SK-N-SH treated with all-trans-retinoic acid at 6 μM for 48 hours (cell line): ENCODE results near the gene PEAR1.
A peak's percentile ranks its signal among the peaks of the same experiment; 100 is the strongest.

Experiments
- ATAC-seq: fragments of 200-7000 bp; cut with Tn5 transposase; 3 replicates; pipeline ENCODE4 v1.9.1; 2020; ENCODE audit warnings: mild to moderate bottlenecking, moderate library complexity
- ARNTL ChIP-seq: fragments of 450-650 bp; formaldehyde crosslinking; IDR thresholded peaks from 2 replicates; pipeline ENCODE4 v1.5.0; 2020; ENCODE audit warnings: low read depth, mild to moderate bottlenecking, moderate library complexity, borderline replicate concordance
- BACH2 ChIP-seq: fragments of 250-450 bp; sonication (Bioruptor Pico); IDR thresholded peaks from 2 replicates; pipeline ENCODE4 v1.9.0; 2021; ENCODE audit warnings: mild to moderate bottlenecking, borderline replicate concordance
- CSDC2 ChIP-seq: fragments of 250-450 bp; sonication (Bioruptor Pico); IDR thresholded peaks from 2 replicates; pipeline ENCODE4 v1.5.0; 2020; ENCODE audit warnings: mild to moderate bottlenecking, moderate library complexity
- ESRRG ChIP-seq: fragments of 250-450 bp; sonication (Bioruptor Pico); IDR thresholded peaks from 2 replicates; pipeline ENCODE4 v1.6.1; 2021; ENCODE audit warnings: mild to moderate bottlenecking
- GLIS3 ChIP-seq: fragments of 250-450 bp; sonication (Bioruptor Pico); IDR thresholded peaks from 2 replicates; pipeline ENCODE4 v1.5.0; 2020; ENCODE audit warnings: mild to moderate bottlenecking, moderate library complexity
- ISL1 ChIP-seq: fragments of 250-450 bp; sonication (Bioruptor Pico); IDR thresholded peaks from 2 replicates; pipeline ENCODE4 v2.1.2; 2022; ENCODE audit warnings: mild to moderate bottlenecking, moderate library complexity
- OSR1 ChIP-seq: fragments of 250-450 bp; sonication (Bioruptor Pico); IDR thresholded peaks from 2 replicates; pipeline ENCODE4 v1.8.0; 2022; ENCODE audit warnings: moderate library complexity, mild to moderate bottlenecking, inconsistent platforms
- RARB ChIP-seq: fragments of 250-450 bp; sonication (Bioruptor Pico); IDR thresholded peaks from 2 replicates; pipeline ENCODE4 v1.8.0; 2021; ENCODE audit warnings: mild to moderate bottlenecking, moderate library complexity
- TCF4 ChIP-seq: fragments of 250-450 bp; sonication (Bioruptor Pico); IDR thresholded peaks from 2 replicates; pipeline ENCODE4 v1.8.0; 2021; ENCODE audit warnings: mild to moderate bottlenecking, moderate library complexity, borderline replicate concordance
- TOX ChIP-seq: fragments of 250-450 bp; sonication (Bioruptor Pico); IDR thresholded peaks from 2 replicates; pipeline ENCODE4 v1.8.0; 2021; ENCODE audit warnings: mild to moderate bottlenecking, moderate library complexity, borderline replicate concordance
- ZC3H10 ChIP-seq: fragments of 250-450 bp; sonication (Bioruptor Pico); IDR thresholded peaks from 2 replicates; pipeline ENCODE4 v1.5.1; 2021; ENCODE audit warnings: mild to moderate bottlenecking, moderate library complexity
- ZFP3 ChIP-seq: fragments of 250-450 bp; sonication (Bioruptor Pico); IDR thresholded peaks from 2 replicates; pipeline ENCODE4 v1.5.0; 2020; ENCODE audit warnings: mild to moderate bottlenecking, moderate library complexity
- ZFP30 ChIP-seq: fragments of 450-650 bp; formaldehyde crosslinking; IDR thresholded peaks from 2 replicates; pipeline ENCODE4 v1.5.0; 2022; ENCODE audit warnings: mild to moderate bottlenecking, moderate library complexity
- ZNF565 ChIP-seq: fragments of 450-650 bp; formaldehyde crosslinking; conservative IDR thresholded peaks from 2 replicates; pipeline ENCODE4 v1.5.0; 2020; ENCODE audit warnings: low read depth, mild to moderate bottlenecking, moderate library complexity
- ZNF70 ChIP-seq: fragments of 450-650 bp; formaldehyde crosslinking; IDR thresholded peaks from 2 replicates; pipeline ENCODE4 v1.5.0; 2020; ENCODE audit warnings: mild to moderate bottlenecking, moderate library complexity
- ZNF8 ChIP-seq: fragments of 450-650 bp; formaldehyde crosslinking; IDR thresholded peaks from 2 replicates; pipeline ENCODE4 v1.5.0; 2020; ENCODE audit warnings: mild to moderate bottlenecking, moderate library complexity
- TF ChIP-seq, protein P1 (sequence below): fragments of 250-450 bp; sonication (Bioruptor Pico); IDR thresholded peaks from 2 replicates; pipeline ENCODE4 v1.8.0; 2021; ENCODE audit warnings: low read depth, mild to moderate bottlenecking, moderate library complexity, borderline replicate concordance
- TF ChIP-seq, protein P2 (sequence below): fragments of 250-450 bp; sonication (Bioruptor Pico); IDR thresholded peaks from 2 replicates; pipeline ENCODE4 v1.8.0; 2020; ENCODE audit warnings: mild to moderate bottlenecking, moderate library complexity, borderline replicate concordance
- TF ChIP-seq, protein P3 (sequence below): fragments of 250-450 bp; sonication (Bioruptor Pico); IDR thresholded peaks from 2 replicates; pipeline ENCODE4 v1.5.1; 2021; ENCODE audit warnings: mild to moderate bottlenecking, moderate library complexity
- TF ChIP-seq, protein P4 (sequence below): fragments of 250-450 bp; sonication (Bioruptor Pico); IDR thresholded peaks from 2 replicates; pipeline ENCODE4 v1.5.1; 2020; ENCODE audit warnings: low read depth, mild to moderate bottlenecking, moderate library complexity
- TF ChIP-seq, protein P5 (sequence below): fragments of 250-450 bp; sonication (Bioruptor Pico); IDR thresholded peaks from 2 replicates; pipeline ENCODE4 v1.5.0; 2020; ENCODE audit warnings: mild to moderate bottlenecking, moderate library complexity

PEAR1 gene

DNA sequence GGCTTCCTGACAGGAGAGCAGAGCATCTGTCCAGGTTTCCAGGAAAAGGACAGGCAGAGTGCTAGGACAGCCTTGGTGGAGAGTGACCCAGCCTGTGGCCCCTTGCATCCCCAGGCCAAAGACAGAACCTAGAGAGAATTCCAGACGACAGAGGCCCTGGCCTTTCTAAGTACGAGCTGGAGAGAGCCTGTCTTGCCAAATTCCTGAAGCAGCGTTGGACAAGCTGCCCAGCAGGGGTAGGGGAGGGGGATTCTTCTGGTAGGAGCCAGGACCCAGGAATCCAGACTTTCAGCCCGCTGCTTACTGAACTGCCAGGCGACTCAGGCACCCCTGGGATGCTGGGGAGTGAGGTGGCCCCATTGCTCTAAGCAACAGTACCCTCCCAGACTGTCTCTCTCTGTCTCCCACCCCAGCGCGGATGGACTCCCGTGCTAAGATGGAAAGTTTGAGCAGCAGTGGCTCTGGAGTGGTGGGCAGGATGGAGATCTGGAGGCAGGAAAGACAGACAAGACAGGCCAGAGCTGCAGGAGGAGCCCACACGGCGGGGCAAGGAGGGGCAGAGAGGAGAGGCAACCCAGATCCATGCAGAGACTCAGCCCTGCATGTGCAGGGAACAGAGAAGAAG is 8.8 kb upstream of the PEAR1 start:
- ATAC-seq, result peak; percentile 6; the same call in 2 of the 3 replicates
- TF ChIP-seq ZNF70, result no peak
- TF ChIP-seq OSR1, result no peak
- no peak for TF ChIP-seq ISL1 (CRISPR knock-in tag)
- no peak for TF ChIP-seq ZNF565 (CRISPR knock-in tag)
- TF ChIP-seq GLIS3 (CRISPR knock-in tag), result no peak
- TF ChIP-seq, protein P1, sequence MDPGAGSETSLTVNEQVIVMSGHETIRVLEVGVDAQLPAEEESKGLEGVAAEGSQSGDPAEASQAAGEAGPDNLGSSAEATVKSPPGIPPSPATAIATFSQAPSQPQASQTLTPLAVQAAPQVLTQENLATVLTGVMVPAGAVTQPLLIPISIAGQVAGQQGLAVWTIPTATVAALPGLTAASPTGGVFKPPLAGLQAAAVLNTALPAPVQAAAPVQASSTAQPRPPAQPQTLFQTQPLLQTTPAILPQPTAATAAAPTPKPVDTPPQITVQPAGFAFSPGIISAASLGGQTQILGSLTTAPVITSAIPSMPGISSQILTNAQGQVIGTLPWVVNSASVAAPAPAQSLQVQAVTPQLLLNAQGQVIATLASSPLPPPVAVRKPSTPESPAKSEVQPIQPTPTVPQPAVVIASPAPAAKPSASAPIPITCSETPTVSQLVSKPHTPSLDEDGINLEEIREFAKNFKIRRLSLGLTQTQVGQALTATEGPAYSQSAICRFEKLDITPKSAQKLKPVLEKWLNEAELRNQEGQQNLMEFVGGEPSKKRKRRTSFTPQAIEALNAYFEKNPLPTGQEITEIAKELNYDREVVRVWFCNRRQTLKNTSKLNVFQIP, result no peak
- TF ChIP-seq ZFP3, result no peak
- TF ChIP-seq BACH2 (CRISPR knock-in tag), result no peak
- TF ChIP-seq, protein P2, sequence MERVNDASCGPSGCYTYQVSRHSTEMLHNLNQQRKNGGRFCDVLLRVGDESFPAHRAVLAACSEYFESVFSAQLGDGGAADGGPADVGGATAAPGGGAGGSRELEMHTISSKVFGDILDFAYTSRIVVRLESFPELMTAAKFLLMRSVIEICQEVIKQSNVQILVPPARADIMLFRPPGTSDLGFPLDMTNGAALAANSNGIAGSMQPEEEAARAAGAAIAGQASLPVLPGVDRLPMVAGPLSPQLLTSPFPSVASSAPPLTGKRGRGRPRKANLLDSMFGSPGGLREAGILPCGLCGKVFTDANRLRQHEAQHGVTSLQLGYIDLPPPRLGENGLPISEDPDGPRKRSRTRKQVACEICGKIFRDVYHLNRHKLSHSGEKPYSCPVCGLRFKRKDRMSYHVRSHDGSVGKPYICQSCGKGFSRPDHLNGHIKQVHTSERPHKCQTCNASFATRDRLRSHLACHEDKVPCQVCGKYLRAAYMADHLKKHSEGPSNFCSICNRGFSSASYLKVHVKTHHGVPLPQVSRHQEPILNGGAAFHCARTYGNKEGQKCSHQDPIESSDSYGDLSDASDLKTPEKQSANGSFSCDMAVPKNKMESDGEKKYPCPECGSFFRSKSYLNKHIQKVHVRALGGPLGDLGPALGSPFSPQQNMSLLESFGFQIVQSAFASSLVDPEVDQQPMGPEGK, result no peak
- TF ChIP-seq, protein P3, sequence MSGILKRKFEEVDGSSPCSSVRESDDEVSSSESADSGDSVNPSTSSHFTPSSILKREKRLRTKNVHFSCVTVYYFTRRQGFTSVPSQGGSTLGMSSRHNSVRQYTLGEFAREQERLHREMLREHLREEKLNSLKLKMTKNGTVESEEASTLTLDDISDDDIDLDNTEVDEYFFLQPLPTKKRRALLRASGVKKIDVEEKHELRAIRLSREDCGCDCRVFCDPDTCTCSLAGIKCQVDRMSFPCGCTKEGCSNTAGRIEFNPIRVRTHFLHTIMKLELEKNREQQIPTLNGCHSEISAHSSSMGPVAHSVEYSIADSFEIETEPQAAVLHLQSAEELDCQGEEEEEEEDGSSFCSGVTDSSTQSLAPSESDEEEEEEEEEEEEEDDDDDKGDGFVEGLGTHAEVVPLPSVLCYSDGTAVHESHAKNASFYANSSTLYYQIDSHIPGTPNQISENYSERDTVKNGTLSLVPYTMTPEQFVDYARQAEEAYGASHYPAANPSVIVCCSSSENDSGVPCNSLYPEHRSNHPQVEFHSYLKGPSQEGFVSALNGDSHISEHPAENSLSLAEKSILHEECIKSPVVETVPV, result no peak
- no peak for TF ChIP-seq ARNTL (CRISPR knock-in tag)
- TF ChIP-seq ZNF8 (CRISPR knock-in tag), result no peak

DNA sequence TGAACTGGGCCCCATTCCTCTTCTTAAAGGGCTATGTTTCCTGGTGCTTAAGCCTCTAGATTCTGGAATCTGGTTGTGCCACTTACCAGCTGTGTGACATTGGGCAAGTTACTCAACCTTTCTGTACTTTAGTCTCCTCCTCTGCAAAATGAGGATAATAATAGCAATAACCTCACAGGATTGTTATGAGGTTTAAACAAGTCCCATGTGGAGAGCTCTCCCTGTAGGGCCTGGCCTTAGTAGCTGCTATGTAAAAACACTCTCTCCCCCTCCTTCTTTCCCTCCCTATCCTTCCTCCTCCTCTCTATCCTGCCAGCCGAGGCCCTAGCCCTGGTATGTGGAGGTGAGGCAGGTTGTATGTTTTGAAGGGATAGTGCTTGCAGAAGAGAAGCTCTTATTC is 8.2 kb upstream of the PEAR1 start:
- ATAC-seq, result no peak
- TF ChIP-seq CSDC2 (CRISPR knock-in tag), result no peak
- TF ChIP-seq, protein P4, sequence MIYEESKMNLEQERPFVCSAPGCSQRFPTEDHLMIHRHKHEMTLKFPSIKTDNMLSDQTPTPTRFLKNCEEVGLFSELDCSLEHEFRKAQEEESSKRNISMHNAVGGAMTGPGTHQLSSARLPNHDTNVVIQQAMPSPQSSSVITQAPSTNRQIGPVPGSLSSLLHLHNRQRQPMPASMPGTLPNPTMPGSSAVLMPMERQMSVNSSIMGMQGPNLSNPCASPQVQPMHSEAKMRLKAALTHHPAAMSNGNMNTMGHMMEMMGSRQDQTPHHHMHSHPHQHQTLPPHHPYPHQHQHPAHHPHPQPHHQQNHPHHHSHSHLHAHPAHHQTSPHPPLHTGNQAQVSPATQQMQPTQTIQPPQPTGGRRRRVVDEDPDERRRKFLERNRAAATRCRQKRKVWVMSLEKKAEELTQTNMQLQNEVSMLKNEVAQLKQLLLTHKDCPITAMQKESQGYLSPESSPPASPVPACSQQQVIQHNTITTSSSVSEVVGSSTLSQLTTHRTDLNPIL, result no peak
- no peak for TF ChIP-seq ZC3H10 (CRISPR knock-in tag)
- TF ChIP-seq GLIS3 (CRISPR knock-in tag), result no peak
- TF ChIP-seq, protein P1, result no peak
- TF ChIP-seq RARB (CRISPR knock-in tag), result no peak
- no peak for TF ChIP-seq ZNF8 (CRISPR knock-in tag)
- no peak for TF ChIP-seq ZNF70
- no peak for TF ChIP-seq ESRRG
- no peak for TF ChIP-seq TOX (CRISPR knock-in tag)
- no peak for TF ChIP-seq ZFP30 (CRISPR knock-in tag)
- TF ChIP-seq ZFP3, result no peak
- no peak for TF ChIP-seq OSR1

DNA sequence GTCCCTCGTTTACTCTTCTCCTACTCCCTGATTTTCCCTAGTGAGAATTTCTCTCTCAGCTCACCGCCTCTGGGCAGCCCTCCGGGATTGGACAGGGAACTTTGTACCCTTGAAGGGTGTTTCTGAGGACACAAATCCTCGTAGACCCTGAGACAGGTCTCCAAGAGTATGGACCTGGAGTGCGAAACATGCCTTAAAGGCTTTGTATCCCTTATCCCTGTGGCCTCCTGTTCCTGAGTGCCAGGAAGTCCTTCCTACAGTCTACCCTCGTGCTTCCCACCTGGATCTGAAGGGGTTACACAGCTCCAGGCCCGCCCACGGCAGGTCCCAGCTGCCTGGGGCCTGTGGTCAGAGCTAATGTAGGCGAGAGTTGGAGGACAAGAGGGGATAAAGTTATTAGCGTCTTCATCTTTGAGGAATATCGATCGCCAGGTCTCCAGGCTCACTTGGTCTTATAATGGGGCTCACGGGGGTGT is 7.6 kb upstream of the PEAR1 start:
- no peak for ATAC-seq
- TF ChIP-seq ISL1 (CRISPR knock-in tag) (no peak), TOX (CRISPR knock-in tag) (no peak), ZFP3 (no peak), RARB (CRISPR knock-in tag) (no peak), TCF4 (CRISPR knock-in tag) (no peak)
- TF ChIP-seq, protein P5, sequence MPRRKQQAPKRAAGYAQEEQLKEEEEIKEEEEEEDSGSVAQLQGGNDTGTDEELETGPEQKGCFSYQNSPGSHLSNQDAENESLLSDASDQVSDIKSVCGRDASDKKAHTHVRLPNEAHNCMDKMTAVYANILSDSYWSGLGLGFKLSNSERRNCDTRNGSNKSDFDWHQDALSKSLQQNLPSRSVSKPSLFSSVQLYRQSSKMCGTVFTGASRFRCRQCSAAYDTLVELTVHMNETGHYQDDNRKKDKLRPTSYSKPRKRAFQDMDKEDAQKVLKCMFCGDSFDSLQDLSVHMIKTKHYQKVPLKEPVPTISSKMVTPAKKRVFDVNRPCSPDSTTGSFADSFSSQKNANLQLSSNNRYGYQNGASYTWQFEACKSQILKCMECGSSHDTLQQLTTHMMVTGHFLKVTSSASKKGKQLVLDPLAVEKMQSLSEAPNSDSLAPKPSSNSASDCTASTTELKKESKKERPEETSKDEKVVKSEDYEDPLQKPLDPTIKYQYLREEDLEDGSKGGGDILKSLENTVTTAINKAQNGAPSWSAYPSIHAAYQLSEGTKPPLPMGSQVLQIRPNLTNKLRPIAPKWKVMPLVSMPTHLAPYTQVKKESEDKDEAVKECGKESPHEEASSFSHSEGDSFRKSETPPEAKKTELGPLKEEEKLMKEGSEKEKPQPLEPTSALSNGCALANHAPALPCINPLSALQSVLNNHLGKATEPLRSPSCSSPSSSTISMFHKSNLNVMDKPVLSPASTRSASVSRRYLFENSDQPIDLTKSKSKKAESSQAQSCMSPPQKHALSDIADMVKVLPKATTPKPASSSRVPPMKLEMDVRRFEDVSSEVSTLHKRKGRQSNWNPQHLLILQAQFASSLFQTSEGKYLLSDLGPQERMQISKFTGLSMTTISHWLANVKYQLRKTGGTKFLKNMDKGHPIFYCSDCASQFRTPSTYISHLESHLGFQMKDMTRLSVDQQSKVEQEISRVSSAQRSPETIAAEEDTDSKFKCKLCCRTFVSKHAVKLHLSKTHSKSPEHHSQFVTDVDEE (CRISPR knock-in tag), result no peak
